Effector CD4-positive, alpha-beta T cell (primary cell): Measurements from ENCODE around the gene COL8A2.

Experiments
- DNase-seq: peaks from one replicate; pipeline ENCODE4 v3.0.0-alpha.2; 2020

COL8A2 gene

DNA sequence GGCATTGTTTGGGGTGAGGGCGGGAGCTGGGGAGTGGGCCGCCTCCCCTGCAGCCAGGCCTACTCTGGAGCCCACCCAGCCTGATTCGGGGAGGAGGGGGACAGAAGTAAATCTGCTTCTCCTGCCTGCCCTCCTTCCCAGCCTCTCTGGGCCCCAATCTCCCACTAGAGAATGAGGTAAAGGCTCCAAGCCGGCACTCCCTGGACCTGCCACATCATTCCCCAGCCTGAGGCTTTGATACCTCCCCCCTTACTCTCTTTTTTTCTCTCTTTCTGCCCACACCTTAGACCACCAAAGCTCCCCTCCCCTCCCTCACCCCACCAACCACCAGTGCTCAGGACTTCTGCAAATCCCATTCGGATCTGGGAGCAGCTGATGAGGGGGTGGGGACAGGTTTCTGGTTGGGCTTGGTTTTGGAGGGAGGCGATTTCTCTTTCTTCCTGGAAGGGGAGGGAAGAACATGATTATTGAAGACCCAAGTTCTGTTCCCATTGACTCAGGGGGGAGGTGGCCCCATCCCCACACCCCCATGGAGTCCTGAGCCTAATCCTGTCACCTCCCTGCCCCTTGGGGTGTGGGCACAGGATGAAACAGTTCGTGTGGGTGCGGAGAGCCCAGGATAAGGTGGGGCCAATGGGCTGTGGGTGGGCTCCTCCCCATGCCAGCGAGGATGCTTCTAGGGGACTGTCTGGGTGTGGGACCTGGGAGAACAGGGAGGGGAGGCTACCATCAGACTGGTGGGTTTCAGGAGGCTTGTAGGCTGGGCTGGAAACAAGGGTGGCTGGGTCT, 32.3 kb upstream of the COL8A2 start:
- no peak for DNase-seq

DNA sequence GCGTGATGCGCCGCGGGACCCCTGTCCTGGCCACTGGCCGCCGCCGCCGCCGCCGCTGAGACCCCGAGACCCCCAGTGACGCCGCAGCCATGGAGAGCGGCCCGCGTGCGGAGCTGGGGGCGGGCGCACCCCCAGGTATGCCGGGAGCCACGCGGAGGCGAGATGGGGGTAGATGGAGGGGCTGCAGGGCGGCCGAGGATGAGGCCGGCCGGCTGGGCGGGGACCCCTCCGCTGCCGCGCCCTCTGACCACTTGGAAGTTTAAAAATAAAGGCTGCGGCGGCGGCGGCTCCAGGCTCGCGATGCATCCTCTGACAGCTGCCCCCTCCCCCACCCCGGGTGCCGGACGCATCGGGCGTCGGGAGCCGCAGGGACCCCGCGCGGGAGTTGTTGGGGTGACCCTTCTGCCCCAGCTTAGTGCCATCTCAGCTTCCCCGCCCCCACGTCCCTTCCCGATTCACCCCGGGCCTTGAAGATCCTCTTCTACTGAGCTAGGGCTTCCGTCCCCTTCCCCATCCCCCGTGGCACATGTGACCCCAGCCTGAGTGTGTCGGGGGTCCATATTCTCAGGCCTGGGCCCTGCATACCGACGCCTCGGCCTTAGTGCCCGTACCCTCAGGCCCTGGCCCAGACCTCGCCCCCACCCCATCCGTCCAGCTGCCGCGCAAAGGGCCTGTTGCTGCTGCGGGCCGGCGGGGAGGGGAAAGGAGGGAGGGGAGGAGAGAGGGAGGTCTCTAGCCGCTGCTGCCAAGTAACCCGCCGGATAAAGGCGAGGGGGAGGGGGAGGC, 31.5 kb upstream of the COL8A2 start:
- peak; percentile 41 for DNase-seq

DNA sequence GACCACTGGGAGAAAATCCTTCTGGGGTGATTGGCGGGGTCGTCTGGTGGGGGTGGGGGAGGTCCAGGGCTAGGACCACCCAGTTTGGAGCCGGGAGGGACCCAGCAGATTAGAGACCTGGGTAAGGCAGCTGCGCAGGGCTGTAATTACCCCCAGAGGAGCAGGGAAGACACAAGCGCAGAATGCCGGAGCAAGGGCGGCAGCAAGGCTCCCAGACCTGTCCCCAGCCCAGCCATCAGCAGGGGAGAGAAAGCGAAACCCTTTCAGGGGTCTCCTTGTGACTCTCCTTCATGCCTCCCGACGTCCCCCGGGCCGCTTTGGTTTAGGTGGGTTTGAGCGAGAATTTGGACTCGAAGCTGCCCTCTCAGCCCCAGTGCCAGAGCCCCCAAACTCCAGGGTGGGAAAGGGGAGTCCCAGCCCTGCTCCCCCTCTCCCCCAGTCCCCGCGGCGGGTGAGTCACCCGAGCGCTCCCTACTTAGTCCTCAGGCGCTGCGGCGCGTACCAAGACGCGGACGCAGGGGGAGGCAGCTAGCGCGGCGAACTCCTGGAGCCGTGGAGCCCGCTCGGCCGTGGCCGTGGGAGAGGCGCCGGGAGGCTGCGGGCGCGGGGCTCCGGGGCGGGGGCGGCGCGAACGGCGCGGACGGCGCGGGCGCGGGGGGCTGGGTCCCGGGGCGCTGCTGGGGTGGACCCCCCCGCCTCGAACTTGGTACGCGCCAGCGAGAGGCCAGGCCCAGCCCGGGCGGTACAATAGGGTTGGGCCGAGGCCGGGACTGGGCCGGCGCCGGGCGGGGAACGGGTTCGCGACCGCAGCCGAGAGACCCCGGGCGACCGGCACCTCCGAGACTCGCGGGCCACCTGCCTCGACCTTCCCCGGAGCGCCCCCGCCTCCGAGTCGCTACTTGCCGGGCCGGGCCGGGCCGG, 30.6 kb upstream of the COL8A2 start, which contains the start of gene MAP7D1:
TSS of gene MAP7D1 (plus strand) at position 753 of the 921 bp plus-strand sequence. CDS start 258 bp downstream, outside the sequence.
- DNase-seq: peak; percentile 85

DNA sequence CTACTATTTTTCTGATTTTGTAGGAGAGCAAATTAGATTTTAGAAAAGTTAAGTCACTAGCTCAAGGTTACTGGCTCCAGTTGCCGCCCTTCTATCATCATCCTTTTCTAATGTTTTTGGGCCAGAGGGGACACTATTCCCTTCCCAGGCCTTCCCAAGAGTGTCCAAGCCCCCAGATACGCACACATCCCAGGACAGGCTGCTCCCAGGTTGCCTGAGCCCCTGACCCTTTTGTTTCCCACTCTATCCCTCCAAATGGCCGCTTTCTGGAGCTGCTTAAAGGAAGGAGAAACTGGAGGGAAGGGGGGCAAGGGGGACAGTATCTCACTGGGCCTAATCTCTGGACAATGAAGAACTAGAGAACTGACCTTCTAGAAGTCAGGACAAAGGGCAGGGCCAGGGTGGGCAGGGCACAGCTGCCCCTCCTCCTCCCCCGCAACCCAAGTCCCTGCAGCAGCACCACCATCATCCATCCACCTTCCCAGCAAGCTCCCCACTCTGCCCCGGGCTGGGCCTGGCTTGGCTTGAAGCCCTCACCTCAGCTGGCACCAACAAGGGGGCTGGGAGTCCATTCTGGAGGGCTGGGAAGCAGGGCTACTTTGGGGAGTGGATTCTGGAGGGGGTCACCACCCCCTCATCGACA, 29.9 kb upstream of the COL8A2 start:
- no peak for DNase-seq

DNA sequence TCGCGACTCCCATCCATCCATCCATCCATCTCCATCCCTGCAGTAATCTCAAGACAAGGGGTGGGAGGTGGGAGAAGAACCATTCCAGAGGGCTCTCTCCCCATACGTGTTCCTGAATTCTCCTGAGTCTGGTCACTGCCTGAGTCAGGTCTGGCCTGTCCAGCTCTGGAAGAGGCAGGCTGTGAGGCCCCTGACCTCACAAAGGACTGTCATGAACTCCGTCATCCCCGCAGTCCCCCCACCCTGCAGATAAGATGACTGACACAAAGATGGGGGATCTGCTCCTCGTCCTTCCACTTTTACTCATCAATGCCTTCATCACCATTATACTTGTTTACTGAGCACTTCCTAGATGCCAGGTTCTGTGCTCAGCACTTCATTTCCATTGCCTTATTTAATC, 29.3 kb upstream of the COL8A2 start:
- DNase-seq: no peak

DNA sequence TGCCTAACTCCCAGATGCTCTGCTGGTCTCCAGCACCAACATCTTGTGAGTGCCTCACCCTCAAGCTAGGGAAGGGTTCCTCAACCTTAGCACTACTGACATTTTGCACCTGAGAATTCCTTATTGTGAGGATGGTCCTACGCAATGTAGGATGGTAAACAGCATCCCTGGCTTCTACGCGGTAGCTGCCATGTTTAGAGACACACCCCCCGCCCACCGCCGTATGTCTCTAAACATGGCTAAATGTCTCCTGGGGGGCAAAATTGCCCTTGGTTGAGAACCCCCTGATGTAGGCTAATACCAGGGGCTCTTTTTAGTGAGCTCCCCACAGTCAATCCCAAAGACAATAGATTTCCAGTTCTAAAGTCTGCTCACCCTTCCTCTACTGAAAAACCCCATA, 28.5 kb upstream of the COL8A2 start:
- DNase-seq: no peak

DNA sequence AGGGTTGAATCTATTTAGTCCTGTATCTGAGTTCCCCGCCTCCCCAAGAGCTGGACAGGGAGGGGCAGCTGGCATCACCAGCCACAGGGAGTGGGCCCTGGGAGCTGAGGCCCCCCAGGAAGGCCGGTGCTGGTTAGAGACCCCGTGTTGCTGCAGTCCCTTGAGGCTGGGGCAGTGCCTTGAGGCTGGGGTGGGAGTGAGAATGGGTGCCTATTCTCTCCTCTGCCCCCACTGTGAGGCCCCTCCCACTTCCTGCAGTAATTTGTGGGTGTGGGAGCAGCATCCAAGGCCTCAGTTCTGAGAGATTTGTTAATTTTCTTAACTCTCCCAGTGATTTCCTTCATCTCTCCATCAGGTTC, 26.8 kb upstream of the COL8A2 start:
- peak; percentile 54 for DNase-seq

DNA sequence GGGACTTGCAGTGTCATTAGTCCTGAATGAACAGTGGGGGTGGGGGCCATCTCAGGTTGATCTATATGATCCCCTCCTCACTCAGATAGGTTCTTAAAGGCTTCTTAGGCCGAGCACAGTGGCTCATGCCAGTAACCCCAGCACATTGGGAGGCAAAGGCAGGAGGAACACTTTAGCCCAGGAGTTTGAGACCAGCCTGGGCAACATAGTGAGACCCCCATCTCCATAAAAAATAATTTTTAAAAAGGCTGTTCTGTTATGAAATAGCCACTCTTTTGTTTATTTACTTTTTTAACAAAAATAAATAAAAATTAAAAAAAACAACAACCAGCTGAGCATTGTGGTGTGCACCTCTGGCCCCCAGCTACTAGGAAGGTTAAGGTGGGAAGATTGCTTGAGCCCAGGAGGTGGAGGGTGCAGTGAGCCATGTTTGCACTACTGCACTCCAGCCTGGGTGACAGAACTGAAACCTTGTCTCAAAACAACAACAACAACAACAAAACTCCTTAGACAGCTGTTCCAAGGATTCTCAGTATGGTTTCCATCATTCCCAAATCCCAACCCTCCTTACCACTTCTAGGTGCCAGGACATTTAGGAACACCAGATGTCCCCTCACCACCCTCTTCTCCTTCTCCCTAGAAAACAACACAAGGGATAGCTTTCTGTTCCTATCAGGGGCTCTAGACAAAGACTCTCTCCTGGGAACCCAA, 26.3 kb upstream of the COL8A2 start:
- DNase-seq: no peak

DNA sequence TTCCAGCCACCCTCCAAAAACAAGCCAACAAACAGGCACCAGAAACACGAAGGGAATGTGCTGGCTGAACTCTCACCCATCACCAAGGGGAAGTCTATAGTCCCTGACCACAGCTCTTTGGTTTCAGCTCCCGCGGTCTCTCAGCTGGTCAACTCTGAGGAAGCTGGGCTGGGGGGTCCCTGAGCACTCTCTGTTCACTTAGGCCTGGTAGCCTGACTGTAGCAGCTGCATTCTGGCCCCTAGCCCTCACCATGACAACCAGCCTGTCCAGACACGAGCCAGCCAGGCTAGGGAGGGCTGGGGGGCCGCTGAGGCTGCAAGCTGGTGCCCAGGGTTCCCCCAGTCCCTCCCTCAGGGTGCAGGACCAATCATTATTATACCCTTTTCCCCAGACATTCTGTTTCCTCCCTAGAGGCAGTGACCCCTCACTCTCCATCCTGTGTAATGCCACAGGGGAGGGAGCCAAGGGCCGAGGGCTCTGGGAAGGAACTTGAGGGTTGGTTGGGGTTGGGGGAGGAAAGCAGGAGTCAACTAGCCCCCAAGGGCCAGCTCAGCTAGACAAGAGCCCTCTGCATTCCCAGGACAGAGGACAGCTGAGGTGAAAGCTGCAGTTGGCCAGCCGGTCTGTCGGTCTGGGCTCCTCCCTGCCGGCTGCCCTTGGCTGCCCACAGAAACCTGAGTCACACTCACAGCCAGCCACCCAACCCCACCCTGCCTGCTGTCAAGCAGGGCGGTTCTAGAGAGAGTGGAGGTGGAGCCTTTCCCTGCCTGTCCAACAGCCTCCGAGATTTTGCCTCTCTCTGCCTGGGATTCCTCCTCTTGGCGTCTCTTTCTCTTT, 25.5 kb upstream of the COL8A2 start:
- peak; percentile 61 for DNase-seq

DNA sequence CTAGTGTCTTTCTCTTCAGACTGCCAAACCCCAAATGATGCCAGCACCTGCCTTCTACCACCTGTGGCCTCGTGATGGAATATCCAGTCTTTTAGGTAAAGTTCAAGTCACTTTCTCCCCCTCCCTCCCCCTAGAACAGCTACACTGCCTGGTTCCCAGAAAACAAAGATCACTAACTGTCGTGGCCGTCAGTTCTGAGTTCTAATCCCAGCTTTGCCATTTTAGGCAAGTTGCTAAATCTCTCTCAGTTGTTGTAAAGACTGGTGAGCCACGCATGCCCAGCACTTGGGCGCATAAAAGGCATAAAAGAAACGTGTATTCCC, 24.9 kb upstream of the COL8A2 start:
- no peak for DNase-seq

DNA sequence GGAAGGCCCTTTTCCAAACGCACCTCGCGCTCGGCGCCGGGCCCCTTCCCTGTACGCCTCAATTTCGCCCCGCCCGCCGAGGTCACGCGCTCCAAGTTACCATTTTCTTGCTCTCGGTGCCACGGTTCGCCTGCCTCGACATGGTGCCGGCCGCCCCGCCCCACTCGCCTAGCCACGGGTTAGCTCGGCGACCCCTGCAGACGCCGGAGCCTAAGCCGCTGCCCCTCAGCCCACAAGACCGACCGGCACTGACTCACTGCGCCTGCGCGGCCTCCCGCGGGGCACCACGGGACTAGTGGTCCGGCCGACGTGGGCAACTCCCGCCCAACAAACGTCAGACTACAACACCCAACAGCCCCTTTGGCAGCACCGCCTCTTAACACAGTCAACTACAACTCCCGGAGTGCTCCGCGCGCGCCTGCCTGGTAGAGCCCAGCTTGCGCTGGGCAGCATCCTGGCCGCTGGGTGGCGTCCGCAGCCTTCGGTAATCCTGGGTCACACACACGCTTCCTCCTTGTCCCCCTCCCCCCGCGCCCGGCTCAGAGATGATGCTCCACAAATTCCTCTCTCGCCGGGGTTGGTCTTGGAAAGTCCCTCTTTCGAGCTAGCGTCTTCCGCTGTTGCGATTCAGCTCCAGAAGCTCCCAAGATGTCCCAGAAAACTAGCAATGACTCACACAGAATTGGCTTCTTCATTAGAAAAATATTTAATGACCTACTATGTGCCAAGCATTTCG, 24.4 kb upstream of the COL8A2 start, which contains the start of gene TRAPPC3:
TSS of gene TRAPPC3 (minus strand) at position 250 of the 736 bp plus-strand sequence. CDS start at position 142, 108 bp downstream.
- DNase-seq: peak; percentile 100

DNA sequence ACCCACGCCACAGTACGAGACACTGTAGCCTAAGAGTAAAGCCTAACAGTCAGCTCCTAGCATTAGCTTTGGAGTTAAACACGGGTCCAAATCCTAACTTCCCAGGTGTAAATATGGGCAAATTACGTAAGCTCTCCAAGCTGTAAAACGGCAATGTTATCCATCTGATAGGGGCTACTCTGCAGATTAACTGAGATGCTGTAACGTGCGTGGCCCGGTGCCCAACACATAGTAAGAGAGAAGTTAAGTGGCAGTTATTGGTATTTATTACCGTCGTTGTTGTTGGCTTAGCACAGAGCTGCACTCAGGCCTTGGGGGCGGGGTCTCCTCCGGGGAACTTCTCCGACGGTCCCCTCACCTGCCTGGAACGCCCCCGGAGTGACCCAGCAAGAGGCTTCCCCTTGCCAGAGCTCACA, 23.8 kb upstream of the COL8A2 start:
- DNase-seq: no peak

DNA sequence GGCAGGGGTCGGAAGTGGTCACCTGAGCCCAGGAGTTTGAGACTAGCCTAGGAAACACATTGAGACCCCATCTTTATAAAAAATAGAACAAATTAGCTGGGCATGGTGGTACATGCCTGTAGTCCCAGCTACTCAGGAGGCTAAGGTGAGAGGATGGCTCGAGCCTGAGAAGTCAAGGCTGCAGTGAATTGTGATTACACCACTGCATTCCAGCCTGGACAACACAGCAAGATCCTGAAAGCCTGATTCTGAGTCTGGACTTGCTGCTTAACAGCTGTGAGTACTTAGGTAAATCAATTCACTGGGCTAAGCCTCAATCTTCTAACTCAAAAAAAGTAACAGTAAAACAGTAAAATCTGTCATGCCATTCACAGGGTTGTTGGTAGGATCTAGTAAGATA, 19.4 kb upstream of the COL8A2 start:
- no peak for DNase-seq

DNA sequence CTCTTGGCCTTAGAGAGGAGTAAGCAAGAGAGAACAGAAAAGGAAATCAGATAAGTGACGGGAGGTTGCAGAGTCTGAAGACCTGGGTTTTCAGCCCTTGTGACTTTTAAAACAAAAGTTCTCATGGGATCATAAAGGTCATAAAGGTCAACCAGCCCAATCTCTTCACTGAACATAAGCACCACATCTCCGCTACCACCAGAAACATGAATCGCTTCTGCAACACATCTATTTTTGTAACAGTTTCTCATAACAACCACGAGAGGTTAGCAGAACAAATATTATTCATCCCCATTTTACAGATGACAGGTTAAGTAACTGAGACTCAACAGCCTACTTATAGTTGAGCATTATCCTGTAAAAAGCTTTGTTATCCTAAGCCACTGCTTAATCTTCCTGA, 18.4 kb upstream of the COL8A2 start:
- DNase-seq: no peak

DNA sequence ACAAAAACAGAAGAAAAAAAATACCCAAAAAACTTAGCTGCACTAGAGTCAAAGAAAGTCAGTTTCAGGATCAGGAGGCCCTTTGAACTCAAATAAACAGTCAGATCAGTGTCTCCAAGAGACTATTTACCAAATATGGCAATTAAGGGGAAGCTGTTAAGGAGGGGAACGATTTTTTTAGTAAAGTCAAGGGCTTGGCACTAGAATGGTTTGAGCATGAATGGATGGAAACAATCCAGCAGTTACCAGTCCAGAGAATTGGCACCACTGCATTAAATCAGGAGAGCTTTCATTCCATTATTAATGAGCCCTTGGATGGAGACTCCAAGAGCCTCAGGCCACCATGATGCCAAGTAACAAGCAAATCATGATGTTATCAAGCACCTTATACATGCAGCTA, 17.1 kb upstream of the COL8A2 start:
- no peak for DNase-seq

DNA sequence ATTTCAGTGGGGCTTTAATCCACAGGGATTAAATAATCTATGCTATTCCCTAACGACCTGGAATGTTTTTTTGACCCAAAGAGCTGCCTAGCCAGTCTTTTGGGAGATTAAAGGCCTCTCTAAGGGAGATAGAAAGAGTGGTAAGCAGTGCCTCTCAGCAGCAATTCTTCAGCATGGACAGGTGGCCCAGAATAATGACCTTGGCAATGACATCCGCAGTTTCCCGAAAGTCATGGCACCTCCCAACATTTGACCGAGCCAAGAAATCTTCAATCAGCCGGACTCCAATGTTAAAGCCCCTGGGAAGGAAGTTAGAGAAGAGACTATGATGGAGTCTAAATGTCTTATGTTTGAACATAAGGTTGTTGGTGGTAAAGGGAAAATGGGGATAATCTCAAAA, 14.5 kb upstream of the COL8A2 start:
- no peak for DNase-seq

DNA sequence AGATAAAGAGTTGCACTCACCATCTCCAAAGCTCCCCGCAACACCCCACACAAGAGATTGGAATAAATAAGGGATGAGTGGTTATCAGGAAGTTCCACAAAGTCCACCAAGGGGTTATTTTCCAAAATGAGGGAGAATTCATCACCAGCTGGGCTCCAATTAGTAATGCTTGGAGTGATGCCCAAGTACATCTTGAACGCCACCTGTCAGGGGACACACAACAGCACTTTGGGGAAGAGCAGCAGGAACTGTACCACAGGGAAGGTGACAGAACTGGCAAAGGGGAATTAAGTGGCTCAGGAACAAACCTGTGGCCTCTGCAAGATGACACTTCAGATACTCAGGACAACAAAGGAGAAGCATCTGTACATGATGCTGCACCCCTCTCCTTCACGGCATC, 12.8 kb upstream of the COL8A2 start:
- no peak for DNase-seq

DNA sequence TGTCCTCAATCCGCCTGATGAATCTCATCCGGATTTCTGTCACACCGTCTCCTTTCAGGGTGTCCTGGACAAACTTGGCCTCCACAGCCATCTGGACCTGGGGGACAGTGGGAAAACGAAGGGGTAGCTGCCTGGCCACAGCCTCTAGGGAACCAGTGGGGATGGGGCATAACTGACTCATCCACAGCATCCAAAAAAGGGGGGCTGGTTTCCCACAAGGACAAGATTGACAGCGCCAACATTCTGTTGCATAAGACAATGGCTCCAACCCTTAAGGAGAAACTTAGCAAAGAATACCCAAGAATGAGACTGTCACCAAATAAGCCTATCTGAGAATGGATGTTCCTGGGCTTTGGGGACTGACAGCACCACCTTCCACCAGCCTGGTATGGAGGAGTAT, 12.2 kb upstream of the COL8A2 start:
- DNase-seq: no peak

DNA sequence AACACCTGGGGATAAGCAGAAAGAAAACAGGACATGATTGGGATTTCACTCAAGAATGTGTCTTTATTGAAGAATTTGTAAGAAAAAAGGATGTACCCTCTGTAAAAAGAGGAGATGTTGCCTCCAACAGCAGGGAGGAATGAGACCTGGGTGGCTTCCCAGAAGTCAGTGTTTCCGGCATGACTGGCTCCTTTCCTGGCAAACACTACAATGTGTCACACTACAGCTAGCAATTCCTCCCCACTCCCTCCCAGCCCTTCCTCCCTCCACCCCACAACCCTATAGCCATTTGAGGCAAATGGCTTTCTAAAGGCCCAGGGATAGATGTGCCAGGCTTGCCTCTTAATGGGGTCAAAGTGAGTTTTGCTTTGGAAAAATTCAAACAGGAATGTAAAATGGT, 11.5 kb upstream of the COL8A2 start:
- no peak for DNase-seq

DNA sequence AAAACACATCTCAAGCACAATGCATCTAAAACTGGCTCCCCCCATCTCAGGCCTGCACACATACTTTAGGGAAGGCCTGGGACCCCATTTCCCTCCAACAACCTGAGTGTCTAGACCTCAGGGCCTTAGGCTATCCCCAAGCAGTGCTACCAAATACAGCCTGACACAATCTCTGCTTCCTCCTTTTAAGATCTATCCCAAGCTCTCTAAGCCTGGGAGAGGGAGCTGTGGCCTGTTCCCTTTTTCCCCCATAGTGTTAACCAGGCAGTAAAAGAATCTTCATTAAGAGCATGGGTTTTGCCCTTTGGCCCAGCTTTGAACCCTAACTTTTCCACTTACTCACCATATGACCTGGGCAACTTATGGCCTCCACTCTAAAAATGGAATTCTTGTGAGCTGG, 10.8 kb upstream of the COL8A2 start:
- no peak for DNase-seq
